HG03342 (cell line): ENCODE data around the gene HCN3.

ENCODE experiments used
- ATAC-seq: cut with Tn5 transposase; IDR thresholded peaks from one replicate; pipeline ENCODE4 v1.9.1; 2021; ENCODE audit warnings: mild to moderate bottlenecking, moderate library complexity; ENCODE audit not compliant: unreplicated experiment

Gene HCN3

GRCh38 chr1:155253797-155254196 is 23.5 kb upstream of the HCN3 start:
- ATAC-seq = no peak

DNA sequence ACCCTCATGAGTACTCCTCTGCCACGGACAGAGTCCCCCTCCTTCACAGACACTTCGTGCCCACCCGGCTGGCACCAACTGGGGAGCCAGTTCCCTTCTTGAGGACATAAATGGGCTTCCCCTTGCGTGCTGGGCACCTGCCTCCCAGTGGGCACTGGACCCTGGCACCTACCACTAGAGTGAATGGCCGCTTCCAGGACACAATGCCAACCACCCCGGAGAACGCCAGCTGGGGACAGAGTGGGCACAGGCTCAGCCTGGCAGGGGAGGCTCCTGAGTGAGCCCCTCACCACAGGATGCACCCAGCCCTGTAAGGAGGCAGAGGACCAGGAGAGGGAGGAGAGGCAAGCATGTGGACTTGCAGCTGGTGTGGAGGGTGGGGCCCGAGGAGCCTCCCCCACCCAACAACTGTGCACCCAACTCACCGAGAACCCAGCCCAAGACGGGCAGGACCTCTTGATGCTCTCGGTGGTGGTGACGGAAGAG is 23.0 kb upstream of the HCN3 start:
- no peak for ATAC-seq

DNA sequence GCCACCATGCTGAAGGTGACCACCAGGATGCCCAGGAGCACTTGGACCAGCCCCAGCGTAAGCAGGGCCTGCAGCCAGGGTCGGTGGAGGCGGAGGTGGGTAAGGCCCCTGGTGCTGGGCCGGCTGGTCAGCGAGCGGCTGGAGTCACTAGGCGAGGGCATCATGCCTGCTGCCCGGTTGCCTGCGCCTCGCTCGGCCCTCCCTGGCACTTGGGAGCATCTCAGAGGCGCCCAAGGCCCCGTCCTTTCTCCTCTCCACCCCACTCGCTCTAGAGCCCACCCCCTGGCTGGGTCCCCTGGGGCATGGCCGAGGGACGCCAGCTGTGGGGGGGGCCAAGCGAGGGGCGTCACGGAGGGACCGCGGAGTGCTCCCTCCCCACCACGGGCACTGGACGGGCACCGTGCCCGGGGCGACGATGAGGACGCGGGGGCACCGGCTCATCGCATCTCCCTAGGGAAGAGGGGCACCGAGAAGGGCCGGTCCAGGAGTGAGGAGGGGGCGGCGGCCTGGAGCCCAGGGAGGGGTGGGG is 22.5 kb upstream of the HCN3 start:
- ATAC-seq = no peak

DNA sequence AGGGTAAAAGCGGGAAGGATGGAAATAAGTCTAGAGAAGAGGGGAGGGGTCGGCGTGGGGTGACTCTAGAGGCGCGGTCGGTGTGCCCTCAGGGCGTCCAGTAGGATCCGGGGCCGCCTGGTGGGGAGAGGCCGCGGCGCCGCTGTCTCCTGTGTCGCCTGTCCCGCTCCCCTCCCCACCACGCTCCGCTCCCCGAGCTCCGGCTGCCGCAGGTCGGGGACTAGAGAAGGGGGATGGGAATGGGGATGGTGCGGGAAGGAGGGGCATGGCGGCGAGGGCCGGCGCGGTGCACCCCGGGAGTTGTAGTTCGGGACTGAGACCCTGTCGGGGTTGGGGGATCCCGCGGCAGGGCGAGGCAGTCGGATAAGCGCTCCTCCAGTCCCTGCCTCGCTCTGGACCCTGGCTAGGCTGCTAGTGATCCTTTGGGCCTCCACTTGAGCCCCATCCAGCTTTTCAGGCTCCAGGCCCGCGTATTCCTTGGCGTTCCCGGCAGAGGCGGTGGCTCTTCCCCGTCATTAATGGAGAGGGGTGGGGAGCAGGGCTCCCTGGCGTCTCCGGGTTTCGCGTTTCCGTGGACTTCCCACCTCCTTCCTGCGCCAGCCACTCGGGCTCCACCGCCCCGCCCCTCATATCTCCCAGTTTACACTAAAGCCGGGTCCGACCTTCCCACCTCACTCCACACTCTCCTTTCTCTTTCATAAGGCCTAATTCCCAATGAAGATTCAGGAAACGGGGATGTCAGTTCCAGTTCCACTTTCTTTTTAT is 21.8 kb upstream of the HCN3 start, which contains the start of gene ENTREP3:
ENTREP3 (minus strand) TSS at position 241 of the 765 bp plus-strand sequence. CDS start 606 bp downstream, outside the sequence.
- ATAC-seq = peak; percentile 59

GRCh38 chr1:155256058-155256852 is 21.0 kb upstream of the HCN3 start:
- no peak for ATAC-seq

DNA sequence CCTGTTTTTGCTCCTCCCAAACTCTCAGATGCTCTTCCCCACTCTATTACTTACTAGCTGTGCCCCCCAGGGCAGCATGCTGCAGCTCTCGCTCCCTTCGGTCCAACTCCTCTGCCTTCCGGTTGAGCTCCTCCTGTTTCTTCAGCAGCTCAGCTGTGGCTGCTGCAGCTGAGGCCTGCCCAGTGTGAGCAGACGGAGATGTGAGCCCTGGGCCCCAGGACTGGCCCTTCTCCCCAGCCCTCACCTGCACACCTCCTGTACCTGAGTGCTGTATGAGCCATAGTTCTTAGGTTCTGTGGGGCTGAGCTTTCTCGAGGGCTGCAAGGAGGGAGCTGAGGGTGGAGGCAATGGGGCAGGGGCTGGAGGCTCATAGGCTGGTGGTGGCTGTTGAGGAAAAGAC is 17.0 kb upstream of the HCN3 start:
- ATAC-seq = no peak

DNA sequence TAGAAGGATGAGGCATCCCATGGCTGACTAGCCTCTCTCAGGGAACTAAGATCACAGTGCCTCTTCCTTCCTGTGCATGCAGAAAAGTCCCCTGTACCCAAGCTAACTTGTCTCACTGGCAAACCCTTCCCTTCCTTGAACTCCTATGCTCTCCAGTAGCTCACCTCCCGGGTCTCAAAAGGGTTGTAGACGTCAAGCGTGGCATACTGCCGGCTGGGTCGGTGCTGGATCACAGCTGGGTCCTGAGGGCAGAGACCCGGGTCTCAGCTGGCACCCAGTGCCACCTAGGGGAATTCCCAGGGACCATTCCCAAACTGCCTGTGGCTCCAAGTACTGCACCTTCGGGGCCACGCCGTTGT is 15.8 kb upstream of the HCN3 start:
- no peak for ATAC-seq

DNA sequence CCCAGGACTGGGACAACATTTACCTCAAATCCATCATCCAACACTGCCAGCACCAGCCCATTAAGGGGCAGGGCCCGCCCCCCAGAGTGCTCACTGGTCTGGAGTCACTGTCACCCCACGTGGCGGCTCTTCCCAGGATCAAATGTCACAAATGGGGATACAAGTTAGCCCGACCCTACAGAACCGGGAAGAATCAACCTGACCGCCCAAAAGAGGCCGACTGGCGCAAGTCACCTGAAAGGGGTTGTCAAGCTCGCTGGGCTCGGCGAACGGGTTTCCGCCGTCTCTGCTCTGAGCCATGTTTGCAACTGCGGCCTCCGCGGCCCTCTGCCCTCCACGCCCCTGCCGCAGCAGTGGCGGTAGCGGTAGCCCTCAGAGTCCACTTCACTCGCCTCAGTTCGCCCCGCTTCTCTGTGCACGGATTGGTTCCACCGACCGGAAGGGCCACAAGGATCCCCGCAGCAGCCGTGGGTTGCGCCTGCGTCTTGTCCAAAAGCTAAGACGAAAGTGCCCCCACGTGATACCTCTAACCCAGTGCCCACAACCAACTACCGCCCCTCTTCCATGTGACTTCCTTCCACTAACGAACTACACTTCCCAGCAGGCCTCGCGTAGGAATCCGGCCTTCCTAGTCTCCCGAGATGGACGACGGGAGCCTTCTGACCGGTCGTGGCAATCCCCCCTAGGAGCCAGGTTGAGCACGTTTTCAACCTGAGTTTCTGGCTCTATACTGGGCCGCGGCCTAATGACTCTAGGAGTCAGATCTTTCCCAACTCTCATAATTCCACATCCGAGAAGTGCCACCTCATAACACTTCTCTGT is 15.2 kb upstream of the HCN3 start, which contains the start of gene SCAMP3:
SCAMP3 (minus strand) TSS at position 509 of the 822 bp plus-strand sequence; CDS start at position 300, 209 bp downstream.
- ATAC-seq = peak; percentile 88

DNA sequence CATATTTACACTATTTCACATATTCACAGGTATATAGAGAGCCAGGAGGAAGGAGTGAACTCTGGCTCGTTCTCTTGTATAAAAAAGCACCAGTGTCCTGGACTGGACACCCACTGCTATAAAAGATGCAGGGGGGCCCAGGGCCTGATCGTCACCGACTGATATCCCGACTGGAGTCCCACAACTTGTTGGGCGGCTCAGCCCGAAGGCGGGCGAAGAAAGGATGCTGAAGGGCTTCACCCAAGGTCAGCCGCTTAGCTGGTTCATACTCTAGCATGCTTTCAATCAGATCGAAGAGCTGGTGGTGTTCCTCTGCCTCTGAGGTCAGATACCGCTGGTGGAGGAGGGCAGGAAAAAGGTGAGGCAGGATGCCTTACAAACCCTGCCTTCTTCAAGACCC is 14.2 kb upstream of the HCN3 start:
- ATAC-seq = no peak

GRCh38 chr1:155266553-155266952 is 10.7 kb upstream of the HCN3 start:
- ATAC-seq = no peak

DNA sequence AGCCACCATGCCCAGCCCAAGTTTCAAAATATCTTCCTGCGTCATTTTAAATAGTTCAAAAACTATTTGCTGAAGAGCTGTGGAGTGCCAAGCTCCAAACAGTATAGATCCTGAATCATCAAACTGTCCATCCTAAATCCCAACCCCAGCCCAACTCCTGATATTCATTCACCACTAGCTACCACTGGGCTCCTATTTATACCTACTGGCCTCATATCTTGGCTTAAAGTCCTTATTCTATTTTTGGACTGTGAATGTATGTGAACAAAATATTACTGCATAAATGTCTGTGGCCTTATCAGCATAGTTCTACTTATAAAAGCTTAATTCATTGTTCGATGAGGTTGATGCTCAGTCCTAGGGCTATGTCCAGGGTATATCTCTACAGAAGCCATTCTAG is 9.9 kb upstream of the HCN3 start:
- no peak for ATAC-seq

GRCh38 chr1:155268630-155269029 is 8.6 kb upstream of the HCN3 start:
- no peak for ATAC-seq

DNA sequence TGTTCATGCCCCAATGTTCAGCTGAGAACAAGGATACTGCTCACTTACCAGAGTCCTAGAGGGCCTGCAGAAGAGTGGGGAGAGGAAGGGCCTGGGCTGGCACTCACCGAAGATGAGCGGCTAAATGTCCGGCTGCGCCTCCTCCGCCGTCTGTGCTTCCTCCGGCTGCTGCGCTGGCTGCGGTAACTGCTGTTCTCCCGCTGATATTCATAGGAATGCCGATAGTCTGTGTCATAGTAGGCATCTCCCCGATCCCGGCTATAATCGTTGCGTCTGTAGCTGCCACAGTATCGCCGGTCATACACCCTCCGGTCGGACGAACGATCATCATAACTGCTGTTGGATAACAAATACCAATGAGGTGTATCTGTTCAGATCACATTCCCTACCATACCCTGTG is 7.9 kb upstream of the HCN3 start:
- ATAC-seq = no peak

GRCh38 chr1:155272466-155273342 is 4.6 kb upstream of the HCN3 start:
- ATAC-seq = peak; percentile 24

GRCh38 chr1:155273343-155274245 is 3.7 kb upstream of the HCN3 start, which contains the start of gene CLK2:
CLK2 (minus strand) TSS chr1:155273504; CDS start chr1:155270977, 2,527 bp downstream.
- peak; percentile 78 for ATAC-seq

DNA sequence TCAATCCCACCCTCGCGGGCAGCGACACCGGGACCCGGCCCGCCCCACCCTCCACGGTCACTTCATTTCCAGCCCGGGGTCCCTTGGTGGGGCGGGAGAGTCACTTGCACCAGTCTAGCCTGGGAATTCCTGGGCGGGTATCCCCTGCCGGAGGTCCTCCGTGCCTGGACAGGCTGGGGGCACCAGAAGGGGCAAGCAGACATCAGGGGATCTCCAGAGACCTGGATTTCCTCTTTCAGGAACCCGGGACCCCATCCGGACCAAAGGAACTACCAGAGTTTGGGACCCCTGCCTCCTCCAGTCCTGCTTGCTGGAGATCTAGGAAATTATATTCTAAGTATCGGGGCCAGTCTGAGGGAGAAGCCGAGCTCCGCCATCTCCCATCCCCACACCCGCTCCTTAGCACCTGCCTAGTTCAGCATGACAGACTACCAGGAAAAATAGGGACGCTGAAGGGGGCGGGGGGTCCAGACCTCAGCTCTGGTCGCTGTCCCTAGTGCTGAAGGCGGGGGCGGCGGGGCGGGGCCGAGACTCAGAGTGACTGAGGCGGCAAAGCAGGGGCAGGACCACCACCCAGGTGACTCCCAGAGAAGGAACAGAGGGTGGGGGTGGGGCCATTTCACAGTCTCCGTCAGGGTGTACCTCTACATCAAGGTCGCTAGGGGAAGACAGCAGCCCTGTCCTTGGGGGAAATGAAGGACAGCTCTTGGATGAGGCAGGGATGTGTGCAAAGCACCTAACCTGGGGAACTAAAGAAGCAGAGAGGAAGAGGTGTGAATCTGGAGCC is 832 bp downstream of the HCN3 start:
- ATAC-seq = no peak

GRCh38 chr1:155278689-155279160 is 1.5 kb downstream of the HCN3 start:
- no peak for ATAC-seq

GRCh38 chr1:155279268-155279667 is 2.0 kb downstream of the HCN3 start:
- no peak for ATAC-seq
